Left ventricle myocardium superior (tissue), 1 donor: Measurements from ENCODE around the gene HSPG2. TPM values are rescaled to one million over a fixed set of nuclear protein-coding genes. Genes with fewer than 3 reads are reported as not detected.

Source experiments
- ATAC-seq: fragments of 200-7000 bp; cut with Tn5 transposase; one replicate; pipeline ENCODE4 v1.9.1; 2020; ENCODE audit warnings: mild to moderate bottlenecking, moderate library complexity
- DNase-seq: peaks from one replicate; pipeline ENCODE4 v3.0.0-alpha.2; 2020
- intact Hi-C: fragments of 100-400 bp; cut with micrococcal nuclease; formaldehyde crosslinking; loops from one replicate; pipeline ENCODE4 v1.11.0; 2022
- total RNA-seq: library from RNA; stranded (reverse); fragmentation: NEBNext Ultra II Directional; extraction: Animal tissue kit (Norgen Biotek cat#: 25700); gene quantifications from one replicate; pipeline ENCODE4 v1.2.1, GENCODE V29; 2021
- donor health status: DM: no; HTN: yes; CAD: no; lungs with severe emphysema.

HSPG2 gene
- total RNA-seq, 1 donor from 2014 or later: 269 TPM

DNA sequence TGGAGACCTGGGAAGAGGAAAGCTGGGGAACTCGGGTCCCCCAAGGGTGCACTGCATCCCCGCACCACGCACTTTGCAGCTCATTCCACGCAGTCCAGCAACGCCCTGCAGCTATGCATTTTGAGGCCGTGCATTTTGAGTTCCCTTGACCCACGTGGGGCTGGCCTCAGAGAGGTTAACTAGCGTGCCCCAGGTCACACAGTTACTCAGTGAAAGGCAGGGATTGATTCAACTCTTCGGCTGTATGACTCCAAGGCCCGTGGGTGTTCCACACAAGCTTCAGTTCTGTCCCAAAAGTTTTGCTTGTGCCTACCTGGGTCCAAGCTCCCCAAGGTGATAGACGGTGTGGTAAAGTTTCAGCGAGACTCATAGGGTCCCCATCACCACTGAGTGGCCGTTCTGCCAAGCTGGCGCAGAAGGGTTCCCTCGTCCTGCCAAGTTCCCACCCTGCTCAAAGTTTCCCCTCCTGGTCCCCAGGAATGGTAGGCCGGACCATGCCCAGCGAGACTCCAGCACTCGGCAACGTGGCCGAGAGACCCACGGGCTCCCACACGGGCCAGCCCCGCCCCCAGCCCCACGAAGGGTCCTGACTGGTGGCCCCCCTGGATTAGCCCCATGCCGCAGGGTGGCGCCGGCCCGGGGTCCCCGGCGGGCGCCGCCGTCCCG, 611 bp downstream of the HSPG2 start:
- ATAC-seq (no peak), DNase-seq (peak; percentile 63)
- intact Hi-C loops: no loop called here

- ATAC-seq (no peak), DNase-seq (peak; percentile 49)
- intact Hi-C loops: no loop called here
Measured at GRCh38 chr1:21935891-21936365, 1.2 kb downstream of the HSPG2 start.

DNA sequence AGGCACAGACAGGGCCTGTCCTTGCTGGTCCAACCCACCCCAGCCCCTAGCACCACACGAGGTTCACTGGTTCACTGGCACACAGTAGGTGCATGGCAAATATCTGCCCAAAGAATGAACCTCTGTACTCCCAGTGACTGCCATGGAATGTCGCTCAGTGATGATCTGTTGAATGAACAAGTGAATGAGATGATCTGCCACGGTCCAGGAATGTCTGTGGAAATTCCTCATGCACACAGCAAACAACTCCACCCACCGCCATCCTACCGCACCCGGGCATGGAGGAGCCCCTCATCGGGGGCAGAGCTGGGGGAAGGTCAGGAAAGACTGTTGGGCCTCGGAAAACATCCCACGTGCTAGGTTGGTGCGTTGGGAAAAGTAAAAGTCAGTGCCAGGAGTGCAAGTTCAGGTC, 1.7 kb downstream of the HSPG2 start:
- DNase-seq (no peak), ATAC-seq (no peak)
- intact Hi-C loops: no loop called here

GRCh38 chr1:21933397-21934248, 3.5 kb downstream of the HSPG2 start:
- intact Hi-C loops: no loop called here
- peak; percentile 80 for DNase-seq
- peak; percentile 16 for ATAC-seq

GRCh38 chr1:21932127-21932526, 5.0 kb downstream of the HSPG2 start:
- no peak for DNase-seq
- intact Hi-C loops: no loop called here

DNA sequence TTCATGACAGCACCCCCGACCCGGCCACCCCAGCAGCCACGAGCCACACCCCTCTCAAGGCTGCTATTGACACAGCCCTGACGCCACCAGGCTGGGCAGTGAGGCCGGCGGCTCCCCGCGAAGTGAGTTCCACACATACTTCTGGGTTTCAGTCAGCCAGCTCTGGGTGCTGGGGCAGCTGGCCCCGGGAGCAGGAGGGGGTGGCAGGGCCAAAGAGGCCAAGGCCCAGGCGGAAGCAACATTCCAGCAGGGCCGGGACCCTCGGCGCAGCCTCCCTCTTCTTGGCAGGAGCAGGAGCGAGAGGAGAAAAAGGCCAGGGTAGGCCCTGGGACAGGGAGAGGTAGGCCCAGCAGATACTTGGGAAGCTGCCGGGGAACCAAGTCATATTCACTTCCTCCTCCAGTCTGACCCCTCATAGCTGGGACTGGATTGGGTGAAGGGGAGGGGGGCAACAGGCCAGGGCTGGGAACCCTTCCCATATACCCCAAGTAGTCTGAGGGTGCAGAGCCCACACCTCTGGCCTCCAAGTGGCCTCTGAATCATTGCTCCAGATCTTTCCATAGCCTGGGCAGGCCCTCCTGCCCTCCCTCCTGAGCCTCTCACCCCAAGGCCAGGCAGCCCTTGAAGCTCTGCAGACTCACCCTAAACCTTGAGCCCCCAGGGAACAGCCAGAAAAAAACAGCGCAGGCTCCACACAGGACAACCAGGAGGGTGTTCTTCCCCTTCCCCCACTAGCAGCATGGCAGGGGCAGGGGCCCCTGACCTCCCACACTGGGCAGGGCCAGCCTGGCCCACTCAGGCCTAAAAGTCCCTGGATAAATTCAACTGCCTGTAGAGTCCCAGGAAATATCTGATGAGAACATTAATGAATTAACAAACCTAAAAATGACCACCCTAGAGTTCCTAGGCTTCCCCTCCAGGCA, 5.7 kb downstream of the HSPG2 start:
- peak; percentile 84 for DNase-seq
- intact Hi-C loops: no loop called here
- peak; percentile 47 for ATAC-seq

More at GRCh38 chr1:21932127-21932526, 5.0 kb downstream of the HSPG2 start:
- peak; percentile 48 for ATAC-seq

- intact Hi-C loops: no loop called here
- ATAC-seq (no peak), DNase-seq (no peak)
Measured at GRCh38 chr1:21930629-21931170, 6.4 kb downstream of the HSPG2 start.

- DNase-seq (no peak), ATAC-seq (no peak)
- intact Hi-C loops: no loop called here
Measured at GRCh38 chr1:21930080-21930571, 7.0 kb downstream of the HSPG2 start.

DNA sequence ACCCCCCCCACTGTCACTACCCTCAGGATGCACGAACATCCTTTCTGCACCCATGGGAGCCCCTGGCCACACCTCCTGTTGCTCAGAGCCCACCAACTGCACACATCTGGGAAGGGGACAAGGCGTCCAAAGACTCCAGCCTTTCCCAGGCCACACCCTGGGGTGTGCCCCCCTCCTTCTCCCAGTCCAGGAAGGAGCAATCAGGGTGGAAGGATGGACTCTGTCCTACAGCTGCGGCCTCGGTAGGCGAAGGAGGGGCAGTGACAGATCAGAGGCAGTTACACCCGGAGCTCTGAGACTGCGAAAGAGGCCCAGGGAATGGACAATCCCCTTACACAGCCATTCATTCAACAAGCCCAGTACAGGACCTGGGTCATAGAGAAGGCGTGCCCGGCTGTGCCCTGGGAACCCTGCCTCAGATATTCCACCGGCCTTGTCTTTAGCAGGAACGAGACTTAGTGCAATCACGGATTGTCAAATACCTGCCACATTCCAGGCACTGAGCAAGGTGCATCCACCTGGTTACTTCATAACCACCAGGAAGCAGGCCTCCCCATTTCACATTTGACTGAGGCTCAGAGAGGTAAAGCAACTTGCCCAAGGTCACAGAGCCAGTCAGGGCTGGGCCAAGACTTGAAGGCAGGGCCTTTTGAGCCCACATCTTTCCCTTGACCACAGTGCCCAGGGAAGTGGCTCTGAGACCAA, 9.4 kb downstream of the HSPG2 start:
- DNase-seq (peak; percentile 85), ATAC-seq (peak; percentile 63)
- intact Hi-C loops: no loop called here

GRCh38 chr1:21926814-21927532, 10.1 kb downstream of the HSPG2 start:
- peak; percentile 83 for DNase-seq
- intact Hi-C loops: no loop called here
- ATAC-seq: peak; percentile 62

- intact Hi-C loops: no loop called here
- DNase-seq: peak; percentile 50
- ATAC-seq: peak; percentile 5
Measured at GRCh38 chr1:21926065-21926464, 11.0 kb downstream of the HSPG2 start.

- intact Hi-C loops: no loop called here
- ATAC-seq: no peak
- no peak for DNase-seq
Measured at GRCh38 chr1:21925334-21925940, 11.7 kb downstream of the HSPG2 start.

GRCh38 chr1:21924503-21925005, 12.6 kb downstream of the HSPG2 start:
- peak; percentile 49 for DNase-seq
- intact Hi-C loops: no loop called here
- ATAC-seq: no peak

- no peak for DNase-seq
- no peak for ATAC-seq
- intact Hi-C loops: no loop called here
Measured at GRCh38 chr1:21922090-21923013, 14.8 kb downstream of the HSPG2 start.

- ATAC-seq (peak; percentile 30), DNase-seq (no peak)
- intact Hi-C loops: no loop called here
Measured at GRCh38 chr1:21921100-21921875, 15.8 kb downstream of the HSPG2 start.
